Liver (tissue), 3 donors: ENCODE data around the gene CCDC6.
"Not testable (repeated sequence)": the region's sequence is repeated elsewhere in the genome, so short reads cannot be mapped to it uniquely, and the experiment has no call there.

Experiments
- CTCF ChIP-seq: fragments of 150-350 bp; IDR thresholded peaks from 2 replicates; pipeline ENCODE4 v1.5.1; 2017; ENCODE audit warnings: improper control_type of control experiment, low read depth, low read length; ENCODE audit not compliant: missing input control
- EGR1 ChIP-seq, 2 donors: IDR thresholded peaks; 2 replicates each; pipeline ENCODE4 v1.6.1; 2016 to 2018; ENCODE audit warnings: antibody characterized with exemption in 2 of 2, low read depth in 2 of 2
- GABPA ChIP-seq, 2 donors: IDR thresholded peaks in 1 of 2; conservative IDR thresholded peaks in 1 of 2; 2 replicates each; pipeline ENCODE4 v1.6.1; 2016; ENCODE audit warnings: antibody characterized with exemption in 2 of 2, mild to moderate bottlenecking in 1 of 2, moderate library complexity in 1 of 2
- HNF4A ChIP-seq, 2 donors: conservative IDR thresholded peaks; 2 replicates each; pipeline ENCODE4 v1.6.1; 2016; ENCODE audit warnings: antibody characterized with exemption in 2 of 2, mild to moderate bottlenecking in 2 of 2
- MAX ChIP-seq: IDR thresholded peaks from 2 replicates; pipeline ENCODE4 v1.6.1; 2016; ENCODE audit warnings: antibody characterized with exemption
- RAD21 ChIP-seq, 2 donors: IDR thresholded peaks; 2 replicates each; pipeline ENCODE4 v1.6.1; 2016; ENCODE audit warnings: antibody characterized with exemption in 2 of 2, mild to moderate bottlenecking in 2 of 2
- RXRA ChIP-seq, 2 donors: IDR thresholded peaks; 2 replicates each; pipeline ENCODE4 v1.6.1; 2017 to 2018; ENCODE audit warnings: antibody characterized with exemption in 2 of 2, mild to moderate bottlenecking in 1 of 2
- SP1 ChIP-seq: IDR thresholded peaks from 2 replicates; pipeline ENCODE4 v1.6.1; 2018; ENCODE audit warnings: antibody characterized with exemption, mild to moderate bottlenecking
- TAF1 ChIP-seq: conservative IDR thresholded peaks from 2 replicates; pipeline ENCODE4 v1.6.1; 2016; ENCODE audit warnings: antibody characterized with exemption, mild to moderate bottlenecking
- YY1 ChIP-seq: IDR thresholded peaks from 2 replicates; pipeline ENCODE4 v1.6.1; 2016; ENCODE audit warnings: antibody characterized with exemption, mild to moderate bottlenecking
- ZBTB33 ChIP-seq: IDR thresholded peaks from 2 replicates; pipeline ENCODE4 v1.6.1; 2016; ENCODE audit warnings: antibody characterized with exemption
- donor health status: healthy.
- donor health status: healthy.

GRCh38 chr10:59953711-59954110 is 47.4 kb upstream of the CCDC6 start:
- not testable (repeated sequence) for TF ChIP-seq CTCF; HNF4A (conservative IDR thresholded peaks at IDR 0.05); RAD21 (IDR thresholded peaks at IDR 0.05); MAX; ZBTB33; TAF1; SP1; GABPA (IDR thresholded peaks at IDR 0.05 in 1 of 2, conservative IDR thresholded peaks at IDR 0.05 in 1 of 2); EGR1 (IDR thresholded peaks at IDR 0.05; ENCODE audit: low read depth in 2 of 2); YY1; RXRA (IDR thresholded peaks at IDR 0.05)
